Measurements from ENCODE around the gene ZDHHC16. TPM values are rescaled to one million over a fixed set of nuclear protein-coding genes. Genes with fewer than 3 reads are reported as not detected.

The ZDHHC16 gene
- total and polyA plus RNA-seq, 4 donors: 18.0 to 27.2 (median 22.9) TPM

GRCh38 chr10:97474918-97475317, 28.9 kb downstream of the ZDHHC16 start:
- Histone ChIP-seq H3K9ac (ENCODE audit: low read depth in 1 of 2, low read length in 2 of 2) (no peak overlapping the region), H3K27ac (ENCODE audit: low read depth in 1 of 2, low read length in 2 of 2) (no peak overlapping the region), H3K4me1 (ENCODE audit: control insufficient read depth in 4 of 4, insufficient read depth in 4 of 4, low read length in 3 of 4) (no peaks in the 10 kb centered on the region), H3K27me3 (ENCODE audit: control insufficient read depth in 4 of 4, insufficient read depth in 4 of 4, low read length in 3 of 4) (no peaks in the 10 kb centered on the region), H3K9me3 (ENCODE audit: control insufficient read depth in 4 of 4, low read length in 3 of 4) (no peaks in the 10 kb centered on the region), H3K4me3 (ENCODE audit: low read depth in 1 of 3, low read length in 3 of 3) (no peak overlapping the region), H3K36me3 (ENCODE audit: control insufficient read depth in 4 of 4, insufficient read depth in 3 of 4, low read depth in 1 of 4, low read length in 3 of 4) (peaks cover 16 to 60% (median 30%) of the 10 kb centered on the region in 4 donors)
- TF ChIP-seq, protein P1, sequence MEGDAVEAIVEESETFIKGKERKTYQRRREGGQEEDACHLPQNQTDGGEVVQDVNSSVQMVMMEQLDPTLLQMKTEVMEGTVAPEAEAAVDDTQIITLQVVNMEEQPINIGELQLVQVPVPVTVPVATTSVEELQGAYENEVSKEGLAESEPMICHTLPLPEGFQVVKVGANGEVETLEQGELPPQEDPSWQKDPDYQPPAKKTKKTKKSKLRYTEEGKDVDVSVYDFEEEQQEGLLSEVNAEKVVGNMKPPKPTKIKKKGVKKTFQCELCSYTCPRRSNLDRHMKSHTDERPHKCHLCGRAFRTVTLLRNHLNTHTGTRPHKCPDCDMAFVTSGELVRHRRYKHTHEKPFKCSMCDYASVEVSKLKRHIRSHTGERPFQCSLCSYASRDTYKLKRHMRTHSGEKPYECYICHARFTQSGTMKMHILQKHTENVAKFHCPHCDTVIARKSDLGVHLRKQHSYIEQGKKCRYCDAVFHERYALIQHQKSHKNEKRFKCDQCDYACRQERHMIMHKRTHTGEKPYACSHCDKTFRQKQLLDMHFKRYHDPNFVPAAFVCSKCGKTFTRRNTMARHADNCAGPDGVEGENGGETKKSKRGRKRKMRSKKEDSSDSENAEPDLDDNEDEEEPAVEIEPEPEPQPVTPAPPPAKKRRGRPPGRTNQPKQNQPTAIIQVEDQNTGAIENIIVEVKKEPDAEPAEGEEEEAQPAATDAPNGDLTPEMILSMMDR (IDR thresholded peaks at IDR 0.05; ENCODE audit: low read depth, low read length, missing input control): no peak
- TF ChIP-seq, protein P2, sequence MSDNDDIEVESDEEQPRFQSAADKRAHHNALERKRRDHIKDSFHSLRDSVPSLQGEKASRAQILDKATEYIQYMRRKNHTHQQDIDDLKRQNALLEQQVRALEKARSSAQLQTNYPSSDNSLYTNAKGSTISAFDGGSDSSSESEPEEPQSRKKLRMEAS (IDR thresholded peaks at IDR 0.05): no peak
- TF ChIP-seq YY1 (IDR thresholded peaks at IDR 0.05) (no peak), REST (IDR thresholded peaks at IDR 0.05) (no peak)
- 97% methylated on average over 4 of the region's 4 CpGs for WGBS
- no peak for DNase-seq (ENCODE audit: low spot score)

- 77% methylated on average over 2 of the region's 2 CpGs for WGBS
- no peak for TF ChIP-seq EGR1 (IDR thresholded peaks at IDR 0.05; ENCODE audit: low read depth in 2 of 2)
- TF ChIP-seq, protein P2 (IDR thresholded peaks at IDR 0.05): no peak
- no peak for TF ChIP-seq RAD21 (IDR thresholded peaks at IDR 0.05)
- no peak for TF ChIP-seq REST (IDR thresholded peaks at IDR 0.05)
- no peak for TF ChIP-seq HNF4A (conservative IDR thresholded peaks at IDR 0.05)
- no peak for TF ChIP-seq SP1 (IDR thresholded peaks at IDR 0.05)
- TF ChIP-seq RXRA (IDR thresholded peaks at IDR 0.05): no peak
- TF ChIP-seq GABPA (IDR thresholded peaks at IDR 0.05 in 1 of 2, conservative IDR thresholded peaks at IDR 0.05 in 1 of 2): no peak
- TF ChIP-seq ZBTB33 (IDR thresholded peaks at IDR 0.05): no peak
- no peak for TF ChIP-seq NR2F2 (IDR thresholded peaks at IDR 0.05)
- no peak for TF ChIP-seq HNF4G (IDR thresholded peaks at IDR 0.05)
- no peak for TF ChIP-seq FOXA2 (IDR thresholded peaks at IDR 0.05)
- no peak for TF ChIP-seq JUND (IDR thresholded peaks at IDR 0.05)
- TF ChIP-seq TAF1 (conservative IDR thresholded peaks at IDR 0.05): no peak
- TF ChIP-seq FOXA1 (IDR thresholded peaks at IDR 0.05): no peak
- no peak for TF ChIP-seq YY1 (IDR thresholded peaks at IDR 0.05)
- TF ChIP-seq, protein P3, sequence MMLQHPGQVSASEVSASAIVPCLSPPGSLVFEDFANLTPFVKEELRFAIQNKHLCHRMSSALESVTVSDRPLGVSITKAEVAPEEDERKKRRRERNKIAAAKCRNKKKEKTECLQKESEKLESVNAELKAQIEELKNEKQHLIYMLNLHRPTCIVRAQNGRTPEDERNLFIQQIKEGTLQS (IDR thresholded peaks at IDR 0.05): no peak
Measured at GRCh38 chr10:97475936-97476594, 30.1 kb downstream of the ZDHHC16 start.

More at GRCh38 chr10:97475936-97476594, 30.1 kb downstream of the ZDHHC16 start:
- Histone ChIP-seq H3K36me3 (ENCODE audit: control insufficient read depth in 4 of 4, insufficient read depth in 3 of 4, low read depth in 1 of 4, low read length in 3 of 4) (peaks cover 17 to 59% (median 29%) of the 10 kb centered on the region in 4 donors), H3K4me1 (ENCODE audit: control insufficient read depth in 4 of 4, insufficient read depth in 4 of 4, low read length in 3 of 4) (no peaks in the 10 kb centered on the region), H3K27me3 (ENCODE audit: control insufficient read depth in 4 of 4, insufficient read depth in 4 of 4, low read length in 3 of 4) (no peaks in the 10 kb centered on the region), H3K9ac (ENCODE audit: low read depth in 1 of 2, low read length in 2 of 2) (no peak overlapping the region), H3K27ac (ENCODE audit: low read depth in 1 of 2, low read length in 2 of 2) (no peak overlapping the region), H3K4me3 (ENCODE audit: low read depth in 1 of 3, low read length in 3 of 3) (no peak overlapping the region), H3K9me3 (ENCODE audit: control insufficient read depth in 4 of 4, low read length in 3 of 4) (no peaks in the 10 kb centered on the region)
- no peak for DNase-seq (ENCODE audit: low spot score)

Data from liver (tissue), 9 donors.